Fibroblast of pulmonary artery (primary cell): ENCODE results near the gene LCP1.
A peak's percentile ranks its signal among the peaks of the same experiment; 100 is the strongest.

Experiments
- DNase-seq: peaks from one replicate; pipeline ENCODE4 v3.0.0-alpha.2; 2010; ENCODE audit warnings: low read depth
- H3K4me3 ChIP-seq: replicated peaks from 2 replicates; pipeline ENCODE4 v1.5.1; 2011; ENCODE audit warnings: low read depth, mild to moderate bottlenecking, control low read depth, low read length, moderate library complexity
- CTCF ChIP-seq: IDR thresholded peaks from 2 replicates; pipeline ENCODE4 v1.5.1; 2011; ENCODE audit warnings: mild to moderate bottlenecking, control low read depth, low read length, inconsistent platforms; ENCODE audit errors: missing control alignments

Gene LCP1

GRCh38 chr13:46124967-46125933 is 56.7 kb downstream of the LCP1 start:
- no peak for DNase-seq
- TF ChIP-seq CTCF: no peak
- H3K4me3 ChIP-seq: no peak overlapping the region

GRCh38 chr13:46124531-46124966 is 57.4 kb downstream of the LCP1 start:
- TF ChIP-seq CTCF: no peak
- DNase-seq: no peak
- no peak overlapping the region for H3K4me3 ChIP-seq

- H3K4me3 ChIP-seq: no peak overlapping the region
- no peak for TF ChIP-seq CTCF
- no peak for DNase-seq
Measured at GRCh38 chr13:46122304-46122703, 59.7 kb downstream of the LCP1 start.

GRCh38 chr13:46121597-46122163 is 60.3 kb downstream of the LCP1 start:
- H3K4me3 ChIP-seq: no peak overlapping the region
- no peak for TF ChIP-seq CTCF
- no peak for DNase-seq

GRCh38 chr13:46121033-46121432 is 60.9 kb downstream of the LCP1 start:
- DNase-seq: peak; percentile 12
- TF ChIP-seq CTCF: no peak
- no peak overlapping the region for H3K4me3 ChIP-seq

- no peak overlapping the region for H3K4me3 ChIP-seq
- peak; percentile 74 for DNase-seq
- no peak for TF ChIP-seq CTCF
Measured at GRCh38 chr13:46119883-46120614, 61.9 kb downstream of the LCP1 start.
